Activated naive CD4-positive, alpha-beta T cell treated with anti-CD3 and anti-CD28 coated beads, Interleukin-2, amount 10 ng/mL, durations not matched to agents 5 hours and 36 hours (primary cell): ENCODE data around the gene SULT1A3. TPM values are rescaled to one million over a fixed set of nuclear protein-coding genes. Genes with fewer than 3 reads are reported as not detected.

Source experiments
- total RNA-seq, 2 experiments: library from RNA; stranded (reverse); gene quantifications; one replicate each; pipeline ENCODE4 v1.2.3, GENCODE V29; 2021

SULT1A3 gene
- total RNA-seq, result 10 to 100 TPM; 24.0 to 31.6 TPM

DNA sequence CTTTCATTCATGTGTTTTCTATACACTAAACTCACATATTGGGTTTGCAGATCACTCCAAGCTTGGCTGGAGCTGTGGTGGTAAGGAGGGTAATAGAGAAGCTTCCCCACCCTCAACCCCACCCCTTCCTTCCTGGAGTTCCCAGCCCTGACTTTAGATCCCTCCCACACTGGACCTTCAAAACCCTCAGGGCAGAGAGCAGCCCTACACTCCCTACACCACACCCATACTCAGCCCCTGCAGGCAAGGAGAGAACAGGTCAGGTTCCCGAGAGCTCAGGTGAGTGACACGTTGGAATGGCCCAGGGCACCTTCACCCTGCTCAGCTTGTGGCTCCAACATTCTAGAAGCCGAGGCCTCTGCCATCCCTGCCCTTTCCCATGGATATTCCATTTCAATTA, at the start of gene SULT1A3:
TSS of gene SULT1A3 (plus strand) at position 207 of the 400 bp plus-strand sequence. CDS start 1,474 bp downstream, outside the sequence.

DNA sequence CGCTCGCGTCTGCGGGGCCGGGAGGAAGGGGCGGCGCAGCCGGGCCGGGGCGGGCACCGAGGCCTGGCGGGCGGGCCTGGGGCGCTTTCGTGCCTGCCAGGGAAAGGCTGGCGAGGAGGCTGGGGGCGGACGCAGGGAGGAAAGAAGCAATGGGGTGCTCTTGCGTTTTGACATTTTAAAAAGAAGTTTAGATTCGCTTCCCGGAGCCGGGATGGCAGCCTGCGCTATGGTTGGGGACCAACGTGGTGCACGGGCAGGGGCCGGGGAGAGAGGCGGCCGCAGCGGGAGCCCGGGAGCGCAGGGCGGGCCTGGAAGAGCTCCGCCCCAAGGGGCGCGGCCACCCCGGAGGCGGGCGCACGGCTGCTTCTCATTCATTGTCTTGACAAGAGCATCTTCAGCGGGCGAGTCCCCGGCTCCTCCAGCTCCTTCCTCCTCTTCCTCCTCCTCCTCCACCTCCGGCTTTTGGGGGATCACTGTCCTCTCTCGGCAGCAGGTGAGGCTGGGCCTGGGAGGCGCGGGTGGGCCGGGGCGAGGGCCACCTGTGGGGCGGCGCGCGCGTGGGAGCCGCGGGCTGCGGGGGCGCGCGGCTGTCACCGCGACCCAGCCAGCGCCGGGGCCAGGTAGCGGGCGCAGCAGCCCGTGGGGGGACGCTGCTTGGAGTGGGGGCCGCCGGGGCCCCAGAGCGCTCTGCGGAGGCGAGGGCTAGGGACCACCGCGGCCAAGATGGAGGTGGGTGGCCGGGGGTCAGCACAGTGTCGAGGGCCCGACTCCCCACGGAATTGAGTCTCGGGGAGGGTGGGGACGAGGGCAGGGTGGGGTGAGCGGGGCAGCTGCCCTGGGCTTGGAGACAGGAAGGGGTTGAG, 15.6 kb upstream of the SULT1A3 start, which contains the start of gene CORO1A:
TSS of gene CORO1A (plus strand) at position 370 of the 863 bp plus-strand sequence. CDS start 1,608 bp downstream, outside the sequence.

DNA sequence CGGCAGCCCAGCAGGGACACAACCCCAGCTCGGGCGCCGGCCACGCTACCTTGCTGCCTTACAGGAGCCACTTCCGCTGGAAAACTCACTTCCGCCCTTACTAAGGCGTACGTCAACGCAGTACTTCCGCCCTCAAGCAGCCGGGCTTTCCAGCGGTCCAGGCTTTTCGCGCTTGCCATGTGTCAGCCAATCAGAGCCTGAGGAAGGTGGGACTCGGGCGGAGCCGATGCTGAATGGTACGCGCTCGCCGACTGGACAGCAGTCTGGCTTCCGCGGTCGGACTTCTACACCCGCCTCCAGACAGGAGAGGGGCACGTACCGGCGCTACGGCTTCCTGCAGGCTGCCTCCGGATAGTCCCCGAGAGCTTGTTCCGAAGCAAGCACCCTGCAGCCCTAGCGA, 5.4 kb upstream of the SULT1A3 start, which contains the start of the genes BOLA2B and SLX1A:
TSS of gene BOLA2B (minus strand) at position 52 of the 400 bp plus-strand sequence. CDS start 71 bp downstream, outside the sequence.
TSS of gene SLX1A (plus strand) at position 261 of the 400 bp plus-strand sequence. CDS start 210 bp downstream, outside the sequence.

DNA sequence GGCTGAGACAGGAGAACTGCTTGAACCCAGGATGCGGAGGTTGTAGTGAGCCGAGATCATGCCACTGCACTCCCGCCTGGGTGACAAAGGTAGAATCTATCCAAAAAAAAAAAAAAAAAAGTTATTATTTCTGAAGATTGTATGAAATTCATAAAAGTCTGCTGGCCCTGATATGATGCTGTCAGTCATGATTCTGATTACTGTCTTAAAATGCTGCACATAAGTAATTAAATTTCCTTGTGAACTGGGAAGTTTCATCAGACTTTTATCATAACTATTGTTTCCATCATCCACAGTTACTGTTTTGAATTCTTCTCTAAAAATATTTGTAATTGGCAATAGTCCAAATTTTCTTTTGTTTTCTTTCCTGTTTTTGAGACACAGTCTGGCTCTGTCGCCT, 49.3 kb downstream of the SULT1A3 start, which contains the start of gene NPIPB13:
TSS of gene NPIPB13 (minus strand) at position 101 of the 400 bp plus-strand sequence. CDS start 2,906 bp downstream, outside the sequence.

Other genes with a start within 250 kb of the SULT1A3 start
- gene TMEM219, start 237.2 kb upstream of the SULT1A3 start, total RNA-seq, result 10 to 100 TPM; 74.1 to 77.3 TPM
- 10 to 100 TPM; 42.2 to 43.0 TPM for gene TAOK2, start 225.4 kb upstream of the SULT1A3 start, total RNA-seq
- gene HIRIP3, start 203.6 kb upstream of the SULT1A3 start, total RNA-seq, result 10 to 100 TPM; 33.1 to 34.6 TPM
- 100 to 1,000 TPM; 101 to 102 TPM for gene INO80E, start 203.0 kb upstream of the SULT1A3 start, total RNA-seq
- gene DOC2A, start 188.2 kb upstream of the SULT1A3 start, total RNA-seq, result not detected
- not detected for gene C16orf92, start 176.1 kb upstream of the SULT1A3 start, total RNA-seq
- 1 to 10 TPM; 4.7 to 5.8 TPM for gene TLCD3B, start 168.0 kb upstream of the SULT1A3 start, total RNA-seq
- gene ALDOA, start 133.5 kb upstream of the SULT1A3 start, total RNA-seq, result 1,000 to 10,000 TPM; 1,254 to 1,292 TPM
- gene PPP4C, start 123.3 kb upstream of the SULT1A3 start, total RNA-seq, result 100 to 1,000 TPM; 120 to 124 TPM
- 1 to 10 TPM; 1.8 to 2.1 TPM for gene TBX6, start 107.3 kb upstream of the SULT1A3 start, total RNA-seq
- gene YPEL3, start 103.0 kb upstream of the SULT1A3 start, total RNA-seq, result 10 to 100 TPM; 96.1 to 96.3 TPM
- 10 to 100 TPM; 14.1 to 17.4 TPM for gene GDPD3, start 85.7 kb upstream of the SULT1A3 start, total RNA-seq
- gene MAPK3, start 76.0 kb upstream of the SULT1A3 start, total RNA-seq, result 10 to 100 TPM; 75.2 to 75.6 TPM
- 1,000 to 10,000 TPM; 1,549 to 1,565 TPM for gene CORO1A, start 15.7 kb upstream of the SULT1A3 start, total RNA-seq
- 100 to 1,000 TPM; 122 to 123 TPM for gene BOLA2B, start 5.6 kb upstream of the SULT1A3 start, total RNA-seq
- gene SLX1A, start 5.4 kb upstream of the SULT1A3 start, total RNA-seq, result 10 to 100 TPM; 74.5 to 91.7 TPM
- 10 to 100 TPM in 1 of 2 experiments, 1 to 10 TPM in 1; 7.5 to 15.5 TPM for gene NPIPB13, start 49.2 kb downstream of the SULT1A3 start, total RNA-seq
- gene CD2BP2, start 156.1 kb downstream of the SULT1A3 start, total RNA-seq, result 10 to 100 TPM; 51.3 to 55.5 TPM
- gene TBC1D10B, start 171.2 kb downstream of the SULT1A3 start, total RNA-seq, result 10 to 100 TPM; 55.5 to 58.2 TPM
- under 1 TPM in 1 of 2 experiments, not detected in 1; 0.78 TPM for gene MYL11, start 175.5 kb downstream of the SULT1A3 start, total RNA-seq
- 100 to 1,000 TPM; 383 to 413 TPM for gene SEPTIN1, start 183.3 kb downstream of the SULT1A3 start, total RNA-seq
- 10 to 100 TPM; 14.3 to 14.9 TPM for gene ZNF48, start 196.2 kb downstream of the SULT1A3 start, total RNA-seq
- 1 to 10 TPM; 3.8 to 4.3 TPM for gene ZNF771, start 208.4 kb downstream of the SULT1A3 start, total RNA-seq
- gene DCTPP1, start 230.8 kb downstream of the SULT1A3 start, total RNA-seq, result 10 to 100 TPM; 39.9 to 40.3 TPM
- 10 to 100 TPM; 56.7 to 59.9 TPM for gene SEPHS2, start 246.6 kb downstream of the SULT1A3 start, total RNA-seq